Activated T-helper 2 cell treated with anti-CD3 and anti-CD28 coated beads, Interferon-gamma antibody, Interleukin-2, Interleukin-4, amounts not matched to agents 10 μg/mL and 5 μg/mL and 100 μg/mL, durations not matched to agents 14 hours and 24 hours and 36 hours (primary cell): ENCODE results near the gene INSC. TPM values are rescaled to one million over a fixed set of nuclear protein-coding genes. Genes with fewer than 3 reads are reported as not detected.

Source experiments
- DNase-seq: peaks from one replicate; pipeline ENCODE4 v3.0.0; 2021; ENCODE audit warnings: low spot score
- H3K27ac Mint-ChIP-seq: one replicate; pipeline ENCODE4 v1.8.0; 2021; ENCODE audit warnings: mixed read lengths
- H3K27me3 Mint-ChIP-seq: one replicate; pipeline ENCODE4 v1.8.0; 2021; ENCODE audit warnings: low read depth, mixed read lengths
- H3K36me3 Mint-ChIP-seq: one replicate; pipeline ENCODE4 v1.8.0; 2021; ENCODE audit warnings: low read depth, mixed read lengths
- H3K4me1 Mint-ChIP-seq: one replicate; pipeline ENCODE4 v1.8.0; 2021; ENCODE audit warnings: low read depth, mixed read lengths
- H3K4me3 Mint-ChIP-seq: one replicate; pipeline ENCODE4 v1.8.0; 2021; ENCODE audit warnings: low read depth, mild to moderate bottlenecking, moderate library complexity, mixed read lengths
- H3K9me3 Mint-ChIP-seq: one replicate; pipeline ENCODE4 v1.8.0; 2021; ENCODE audit warnings: mixed read lengths
- intact Hi-C: fragments of 100-400 bp; cut with micrococcal nuclease; formaldehyde crosslinking; loops from one replicate; pipeline ENCODE4 v1.15.1; 2023
- total RNA-seq: library from RNA; stranded (reverse); gene quantifications from 2 replicates; pipeline ENCODE4 v1.2.3, GENCODE V29; 2022

The INSC gene
- total RNA-seq, 1 donor from 2014 or later, result 0.34 TPM

GRCh38 chr11:15115686-15116085 lies 963 bp downstream of the INSC start:
- intact Hi-C loops, result no loop called here
- Mint-ChIP-seq H3K27ac (no peak overlapping the region), H3K27me3 (peaks cover 29% of the 10 kb centered on the region), H3K4me3 (no peak overlapping the region), H3K4me1 (peaks cover 10% of the 10 kb centered on the region), H3K36me3 (no peaks in the 10 kb centered on the region), H3K9me3 (no peaks in the 10 kb centered on the region)
- no peak for DNase-seq

GRCh38 chr11:15117751-15118150 lies 3.0 kb downstream of the INSC start:
- Mint-ChIP-seq H3K36me3 (no peaks in the 10 kb centered on the region), H3K27me3 (peaks cover 32% of the 10 kb centered on the region), H3K4me1 (peaks cover 10% of the 10 kb centered on the region), H3K27ac (no peak overlapping the region), H3K4me3 (no peak overlapping the region), H3K9me3 (no peaks in the 10 kb centered on the region)
- DNase-seq, result no peak
- intact Hi-C loops, result no loop called here

GRCh38 chr11:15118431-15118830 lies 3.7 kb downstream of the INSC start:
- H3K36me3 Mint-ChIP-seq, result no peaks in the 10 kb centered on the region
- intact Hi-C loops, result no loop called here
- no peaks in the 10 kb centered on the region for H3K9me3 Mint-ChIP-seq
- H3K27ac Mint-ChIP-seq, result no peak overlapping the region
- peaks cover 9% of the 10 kb centered on the region for H3K4me1 Mint-ChIP-seq
- DNase-seq, result no peak
- H3K27me3 Mint-ChIP-seq, result peaks cover 34% of the 10 kb centered on the region
- no peak overlapping the region for H3K4me3 Mint-ChIP-seq

GRCh38 chr11:15119352-15119751 lies 4.6 kb downstream of the INSC start:
- intact Hi-C loops, result no loop called here
- Mint-ChIP-seq H3K36me3 (no peaks in the 10 kb centered on the region), H3K4me1 (peaks cover 4% of the 10 kb centered on the region), H3K27me3 (peaks cover 27% of the 10 kb centered on the region), H3K27ac (no peak overlapping the region), H3K9me3 (no peaks in the 10 kb centered on the region), H3K4me3 (no peak overlapping the region)
- DNase-seq, result no peak

GRCh38 chr11:15119826-15120225 lies 5.1 kb downstream of the INSC start:
- Mint-ChIP-seq H3K4me1 (peaks cover 4% of the 10 kb centered on the region), H3K27me3 (peaks cover 28% of the 10 kb centered on the region), H3K27ac (no peak overlapping the region), H3K9me3 (no peaks in the 10 kb centered on the region), H3K4me3 (no peak overlapping the region), H3K36me3 (no peaks in the 10 kb centered on the region)
- intact Hi-C loops, result no loop called here
- no peak for DNase-seq

GRCh38 chr11:15123849-15124248 lies 9.1 kb downstream of the INSC start:
- no peak overlapping the region for H3K27ac Mint-ChIP-seq
- DNase-seq, result no peak
- no peaks in the 10 kb centered on the region for H3K4me1 Mint-ChIP-seq
- H3K27me3 Mint-ChIP-seq, result peaks cover 20% of the 10 kb centered on the region
- no peaks in the 10 kb centered on the region for H3K36me3 Mint-ChIP-seq
- no peak overlapping the region for H3K4me3 Mint-ChIP-seq
- H3K9me3 Mint-ChIP-seq, result no peaks in the 10 kb centered on the region
- intact Hi-C loops, result no loop called here

- no peak overlapping the region for H3K27ac Mint-ChIP-seq
- no peaks in the 10 kb centered on the region for H3K9me3 Mint-ChIP-seq
- no peaks in the 10 kb centered on the region for H3K4me1 Mint-ChIP-seq
- DNase-seq, result no peak
- H3K36me3 Mint-ChIP-seq, result no peaks in the 10 kb centered on the region
- intact Hi-C loops, result no loop called here
- H3K27me3 Mint-ChIP-seq, result peaks cover 20% of the 10 kb centered on the region
- no peak overlapping the region for H3K4me3 Mint-ChIP-seq
Observed at GRCh38 chr11:15124528-15124927, 9.8 kb downstream of the INSC start.

GRCh38 chr11:15127341-15127740 lies 12.6 kb downstream of the INSC start:
- H3K27ac Mint-ChIP-seq, result no peak overlapping the region
- no peaks in the 10 kb centered on the region for H3K4me1 Mint-ChIP-seq
- H3K36me3 Mint-ChIP-seq, result no peaks in the 10 kb centered on the region
- no peak for DNase-seq
- peaks cover 31% of the 10 kb centered on the region for H3K27me3 Mint-ChIP-seq
- intact Hi-C loops, result no loop called here
- H3K4me3 Mint-ChIP-seq, result no peak overlapping the region
- no peaks in the 10 kb centered on the region for H3K9me3 Mint-ChIP-seq

GRCh38 chr11:15128621-15129020 lies 13.9 kb downstream of the INSC start:
- intact Hi-C loops, result no loop called here
- Mint-ChIP-seq H3K27ac (no peak overlapping the region), H3K4me1 (no peaks in the 10 kb centered on the region), H3K9me3 (no peaks in the 10 kb centered on the region), H3K27me3 (peaks cover 32% of the 10 kb centered on the region), H3K36me3 (no peaks in the 10 kb centered on the region), H3K4me3 (no peak overlapping the region)
- no peak for DNase-seq

GRCh38 chr11:15136166-15136565 lies 21.4 kb downstream of the INSC start:
- Mint-ChIP-seq H3K4me3 (no peak overlapping the region), H3K9me3 (no peaks in the 10 kb centered on the region), H3K36me3 (no peaks in the 10 kb centered on the region), H3K27me3 (peaks cover 24% of the 10 kb centered on the region), H3K4me1 (no peaks in the 10 kb centered on the region), H3K27ac (no peak overlapping the region)
- intact Hi-C loops, result no loop called here
- DNase-seq, result no peak

- Mint-ChIP-seq H3K27ac (no peak overlapping the region), H3K4me3 (no peak overlapping the region), H3K36me3 (no peaks in the 10 kb centered on the region), H3K9me3 (no peaks in the 10 kb centered on the region), H3K27me3 (peaks cover 7% of the 10 kb centered on the region), H3K4me1 (no peaks in the 10 kb centered on the region)
- intact Hi-C loops, result no loop called here
- no peak for DNase-seq
Observed at GRCh38 chr11:15139096-15139770, 24.5 kb downstream of the INSC start.

- intact Hi-C loops, result no loop called here
- Mint-ChIP-seq H3K27me3 (peaks cover 3% of the 10 kb centered on the region), H3K9me3 (no peaks in the 10 kb centered on the region), H3K36me3 (no peaks in the 10 kb centered on the region), H3K4me3 (no peak overlapping the region), H3K4me1 (no peaks in the 10 kb centered on the region), H3K27ac (no peak overlapping the region)
- DNase-seq, result no peak
Observed at GRCh38 chr11:15139958-15140659, 25.4 kb downstream of the INSC start.

GRCh38 chr11:15141381-15141780 lies 26.7 kb downstream of the INSC start:
- no peaks in the 10 kb centered on the region for H3K9me3 Mint-ChIP-seq
- H3K4me1 Mint-ChIP-seq, result no peaks in the 10 kb centered on the region
- H3K4me3 Mint-ChIP-seq, result no peak overlapping the region
- H3K27ac Mint-ChIP-seq, result no peak overlapping the region
- peaks cover 3% of the 10 kb centered on the region for H3K27me3 Mint-ChIP-seq
- intact Hi-C loops, result no loop called here
- H3K36me3 Mint-ChIP-seq, result no peaks in the 10 kb centered on the region
- DNase-seq, result no peak
